ENCODE data around the gene ZNF740.

The ZNF740 gene

DNA sequence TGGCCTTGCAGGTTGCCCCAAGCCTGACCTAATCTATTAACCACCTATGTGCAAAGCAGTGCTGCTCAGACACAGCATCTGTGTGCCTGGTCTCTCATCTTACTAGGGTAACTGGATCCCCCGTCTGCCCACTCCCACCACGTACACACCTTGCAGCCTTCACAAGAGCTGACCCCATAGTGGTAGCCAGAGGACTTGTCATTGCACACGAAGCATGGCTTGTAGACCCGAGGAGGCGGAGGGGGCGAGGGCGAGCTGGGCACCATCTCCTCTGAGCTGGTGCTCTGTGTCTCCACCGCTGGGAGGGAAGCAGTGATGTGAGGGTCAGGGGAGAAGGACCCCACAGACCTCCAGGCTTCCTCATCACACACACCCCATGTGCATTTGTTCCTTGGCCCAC, 35.0 kb downstream of the ZNF740 start:
- DNase-seq = no peak

DNA sequence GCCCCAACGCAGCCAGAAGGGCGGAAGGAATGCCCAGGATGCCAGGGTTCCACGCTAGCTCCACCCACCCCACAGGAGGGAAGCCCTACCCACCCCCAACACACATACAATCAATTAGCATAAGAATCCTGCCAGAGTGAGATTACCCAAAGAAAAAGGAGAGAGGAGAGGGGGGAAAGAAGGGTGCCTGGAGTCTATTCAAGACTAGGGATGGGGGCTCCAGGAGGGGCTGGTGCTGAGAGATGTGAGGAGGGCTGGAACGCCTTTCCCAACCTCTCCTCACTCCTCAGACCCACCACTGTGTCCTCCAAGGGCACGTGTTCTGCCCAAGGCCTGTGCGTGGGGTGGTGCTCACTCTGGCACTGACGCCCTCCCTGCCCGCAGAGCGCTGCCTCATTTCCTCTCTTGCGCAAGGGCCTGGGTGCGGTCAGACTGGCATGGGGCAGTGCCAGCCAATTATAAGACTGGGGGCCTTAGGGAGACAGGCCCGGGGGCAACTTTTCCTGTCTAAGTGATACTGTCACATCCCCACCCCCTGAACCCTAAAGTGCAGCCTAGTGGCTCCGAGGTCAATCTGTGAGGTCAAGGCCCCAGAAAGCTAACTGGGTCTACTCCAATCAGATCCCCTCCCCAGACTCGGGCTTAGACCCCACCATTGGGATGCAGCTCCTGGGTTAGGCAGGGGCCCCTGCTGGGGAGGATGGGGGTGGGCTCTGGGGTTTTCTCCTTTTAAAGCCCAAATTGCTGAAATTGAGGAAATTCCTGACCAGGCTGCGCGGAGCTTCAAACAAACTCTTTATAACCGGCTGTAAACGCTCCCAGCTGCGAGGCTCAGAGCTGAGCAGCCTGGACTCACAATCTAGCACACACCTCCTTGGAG, 36.8 kb downstream of the ZNF740 start:
- DNase-seq = no peak

DNA sequence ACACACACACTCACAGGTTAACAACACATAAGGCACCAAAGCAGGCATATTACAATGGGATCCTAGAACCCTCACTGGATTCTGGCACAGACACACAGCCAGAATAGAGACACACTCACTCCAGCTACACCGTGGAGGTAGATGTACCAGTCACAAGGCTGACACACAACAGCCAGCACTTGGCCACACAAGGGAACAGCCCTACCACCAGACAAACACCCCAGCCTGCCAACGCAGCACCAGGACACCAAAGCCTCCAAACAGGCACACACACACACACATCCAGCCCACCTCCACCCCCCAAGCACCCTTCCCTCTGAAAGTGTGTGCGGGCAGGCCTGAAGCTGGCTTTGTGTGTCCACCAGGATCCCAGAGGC, 37.4 kb downstream of the ZNF740 start:
- no peak for DNase-seq

DNA sequence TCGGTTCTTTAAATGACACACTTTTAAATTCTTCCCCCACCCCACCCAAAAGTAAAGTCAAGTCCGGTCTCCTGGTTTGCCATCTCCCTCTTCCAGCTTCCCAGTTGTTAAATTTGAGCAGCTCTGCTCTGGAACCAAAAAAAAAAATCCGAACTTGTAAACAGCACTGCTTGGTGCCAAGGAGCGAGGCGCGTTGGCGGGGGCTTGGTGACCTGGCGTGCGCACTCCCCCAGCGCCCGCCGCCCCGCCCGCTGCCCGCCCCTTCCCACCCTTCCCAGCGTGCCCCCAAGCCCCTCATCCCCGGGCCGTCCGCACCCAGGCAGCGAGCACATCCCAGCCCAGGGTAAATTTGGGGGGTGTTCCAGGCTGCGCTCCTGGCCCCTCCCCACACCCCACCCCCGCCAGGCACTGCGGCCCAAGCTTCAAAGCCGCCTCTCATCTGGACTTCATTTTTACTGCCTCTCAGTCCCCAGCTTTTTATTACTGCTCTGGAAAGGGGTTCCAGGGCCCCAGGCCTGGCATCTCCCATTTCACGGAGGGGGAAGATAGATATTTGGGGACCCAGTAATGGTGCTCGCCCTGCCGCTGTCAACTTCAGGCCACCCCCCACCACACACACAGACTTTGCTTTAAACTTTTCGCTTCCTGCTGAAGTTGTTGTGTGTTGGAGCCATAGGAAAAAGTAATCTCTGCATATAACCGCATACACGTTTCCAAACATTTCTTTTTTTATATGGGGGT, 38.2 kb downstream of the ZNF740 start:
- no peak for DNase-seq

DNA sequence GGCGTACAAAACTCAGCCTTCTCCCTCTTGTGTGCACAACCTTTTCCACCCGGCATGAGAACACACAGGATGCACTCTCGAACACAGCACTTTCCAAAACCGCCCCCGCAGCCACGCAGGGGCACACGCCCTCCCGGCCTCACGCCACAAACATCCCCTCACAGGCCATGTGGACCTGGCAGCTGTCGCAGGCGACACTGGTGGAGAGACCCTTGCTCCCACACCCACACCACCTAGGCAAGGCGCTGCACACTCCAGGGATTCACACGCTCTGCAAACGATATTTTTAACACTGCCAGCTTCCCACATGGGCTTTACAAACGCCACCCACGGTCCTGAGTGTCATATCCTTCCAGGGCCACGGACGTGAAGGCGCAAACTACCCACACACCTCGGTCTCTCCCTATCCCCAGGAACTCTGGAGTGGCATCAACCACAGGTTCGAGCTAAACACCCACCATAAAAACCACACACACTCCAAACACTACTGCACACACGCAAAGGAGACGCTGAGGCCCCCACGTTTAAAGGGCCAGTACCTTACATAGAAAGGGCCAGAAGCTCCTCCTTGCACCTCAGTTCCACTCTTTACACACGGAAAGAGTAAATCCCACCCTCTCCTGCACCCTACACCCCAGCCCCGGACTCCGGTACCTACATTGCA, 38.9 kb downstream of the ZNF740 start:
- peak; percentile 52 for DNase-seq

DNA sequence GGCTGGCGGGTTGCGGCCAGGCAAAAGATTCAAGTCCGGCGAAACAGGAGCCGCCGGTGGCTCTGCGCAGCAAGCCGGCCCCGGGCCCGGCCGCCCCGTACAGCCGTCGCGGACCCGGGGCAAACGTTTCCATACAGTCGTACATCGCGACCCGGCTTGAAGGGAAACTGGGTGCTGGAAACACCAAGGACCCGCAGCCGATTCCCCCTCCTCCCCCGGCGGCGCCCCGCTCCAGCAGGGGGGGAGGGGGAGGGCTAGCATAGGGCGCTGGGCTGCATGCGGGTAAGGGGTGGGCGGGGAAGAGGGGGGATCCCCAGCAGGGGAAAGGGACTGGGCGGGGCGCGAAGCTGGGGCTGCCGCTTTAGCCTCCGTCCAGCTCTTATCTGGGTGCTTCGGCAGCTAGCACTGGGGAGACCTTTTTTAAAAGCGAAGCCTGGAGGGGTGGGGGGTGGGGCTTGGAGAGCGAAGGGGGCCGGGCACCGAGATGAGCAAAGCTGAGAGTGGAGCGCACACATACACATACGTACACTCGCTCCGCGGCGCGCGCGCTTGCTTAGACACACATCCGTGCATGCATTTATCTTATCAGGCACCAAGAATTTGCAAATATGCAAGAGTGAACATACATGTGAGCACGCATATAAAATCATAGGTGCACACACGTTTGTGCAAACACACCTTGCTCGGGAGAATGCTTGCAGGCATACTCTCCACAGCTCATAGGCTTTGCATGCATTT, 39.6 kb downstream of the ZNF740 start:
- DNase-seq = peak; percentile 61

DNA sequence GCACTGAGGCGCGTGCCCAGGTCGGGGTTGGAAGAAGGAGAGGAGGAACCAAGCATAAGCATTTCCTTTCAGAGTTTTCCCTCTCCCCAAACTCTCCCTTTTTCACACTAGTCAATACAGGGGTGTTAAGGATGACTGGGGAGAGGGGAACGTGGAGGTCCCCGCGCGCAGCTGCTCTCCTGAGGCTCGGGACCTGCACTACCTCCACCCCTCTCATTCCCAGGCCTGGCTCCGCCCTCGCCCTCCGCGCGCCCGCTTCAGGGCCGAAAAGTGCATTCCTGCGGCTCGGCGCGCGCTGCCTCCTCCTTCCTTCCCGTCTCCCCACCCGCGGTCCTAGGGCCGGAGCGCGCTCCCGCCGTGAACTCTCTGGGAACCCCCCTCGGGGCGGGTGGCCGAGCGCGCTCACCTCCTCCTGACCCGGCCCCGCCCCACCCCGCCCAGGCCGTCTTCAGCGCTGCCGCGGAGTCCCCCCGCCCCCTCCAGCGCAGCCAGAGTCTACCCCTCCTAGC, 40.2 kb downstream of the ZNF740 start:
- peak; percentile 58 for DNase-seq

DNA sequence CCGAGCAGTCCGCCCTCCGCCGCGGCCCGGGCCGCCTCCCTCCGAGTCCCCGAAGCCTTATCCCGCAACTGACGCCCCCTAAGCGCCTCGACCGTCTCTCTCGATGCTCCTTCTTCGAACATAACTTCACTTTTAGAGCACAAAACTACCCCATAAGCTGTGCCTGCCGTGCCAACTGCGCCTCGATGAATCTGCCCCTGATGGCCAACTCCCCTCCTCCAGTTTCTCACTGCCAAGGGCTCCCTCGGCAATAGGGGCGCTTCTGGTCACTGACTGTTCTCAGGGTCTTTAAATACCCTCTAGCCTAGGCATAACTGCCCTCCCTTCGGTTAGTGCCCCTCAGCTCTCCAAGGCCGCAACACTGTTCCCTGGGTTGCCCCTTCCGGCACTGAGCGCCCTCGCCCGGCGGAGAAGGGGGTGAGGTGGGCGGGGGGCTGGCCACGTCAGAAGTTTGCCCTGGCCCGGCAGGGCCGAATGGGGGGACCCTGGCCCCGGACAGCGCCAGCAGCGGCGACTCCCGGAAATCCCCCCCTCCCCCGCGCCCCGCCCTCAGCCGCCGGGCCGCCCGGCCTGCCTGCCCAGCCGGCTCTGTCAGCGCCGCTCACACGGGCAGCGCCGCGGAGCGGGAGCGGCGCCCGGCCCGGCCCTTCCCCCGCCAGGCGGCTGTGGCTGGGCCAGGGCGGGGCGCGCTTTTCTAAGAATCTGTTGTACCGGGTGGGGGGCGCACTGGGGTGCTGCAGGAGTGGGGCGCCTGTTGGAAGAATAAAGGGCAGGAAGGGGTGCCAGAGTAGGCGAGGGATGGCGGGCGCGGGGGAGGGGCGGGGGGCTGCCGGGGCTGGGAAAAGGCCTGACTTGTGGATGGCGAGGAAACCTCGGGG, 40.9 kb downstream of the ZNF740 start:
- no peak for DNase-seq

DNA sequence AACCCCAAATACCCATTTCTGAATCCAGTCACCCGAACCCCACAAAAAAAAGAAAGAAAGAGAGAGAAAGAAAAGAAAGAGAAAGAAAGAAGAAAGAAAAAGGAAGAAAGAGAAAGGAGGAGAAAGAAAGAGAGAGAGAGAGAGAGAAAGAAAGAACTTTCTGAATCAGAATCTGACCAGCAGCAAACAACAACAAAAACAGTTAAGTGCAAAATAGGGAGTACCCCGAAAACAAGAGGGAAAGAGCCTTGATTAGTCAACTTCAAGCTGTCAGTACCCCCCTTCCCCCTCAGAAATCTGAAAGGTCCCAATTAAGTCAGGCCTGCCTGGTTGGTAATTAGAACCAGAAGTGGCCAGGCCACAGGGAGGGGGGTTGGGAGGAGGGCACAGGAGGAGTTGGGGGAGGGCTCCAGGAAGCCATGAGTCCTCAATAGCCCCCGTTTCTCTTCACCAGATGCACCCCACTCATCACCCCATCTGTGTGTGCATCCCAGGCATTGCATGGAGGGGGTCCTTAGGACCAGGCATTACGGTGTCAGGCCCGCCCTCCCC, 41.7 kb downstream of the ZNF740 start:
- DNase-seq = no peak

DNA sequence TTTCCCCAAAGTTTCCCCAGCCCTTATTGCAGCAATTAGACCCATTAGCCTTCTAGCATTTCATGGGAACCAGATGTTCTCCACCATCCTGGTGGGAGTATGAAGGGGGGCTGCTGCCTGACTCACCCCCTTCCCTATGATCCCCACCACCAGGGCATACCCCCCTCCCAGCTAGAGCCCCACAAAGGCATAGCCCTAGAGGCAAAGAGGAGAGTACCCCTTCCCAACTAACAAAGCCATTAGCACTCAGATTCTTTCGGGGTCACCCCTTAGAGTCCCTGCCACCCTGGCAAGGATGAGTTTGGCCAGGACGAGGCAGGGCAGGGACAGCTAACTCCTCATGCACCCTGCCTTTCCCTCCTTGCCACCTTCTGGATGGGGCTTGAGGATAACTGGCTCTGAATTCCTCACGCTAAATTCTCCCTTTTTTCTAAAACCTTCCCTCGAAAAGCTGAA, 42.3 kb downstream of the ZNF740 start:
- DNase-seq = no peak

DNA sequence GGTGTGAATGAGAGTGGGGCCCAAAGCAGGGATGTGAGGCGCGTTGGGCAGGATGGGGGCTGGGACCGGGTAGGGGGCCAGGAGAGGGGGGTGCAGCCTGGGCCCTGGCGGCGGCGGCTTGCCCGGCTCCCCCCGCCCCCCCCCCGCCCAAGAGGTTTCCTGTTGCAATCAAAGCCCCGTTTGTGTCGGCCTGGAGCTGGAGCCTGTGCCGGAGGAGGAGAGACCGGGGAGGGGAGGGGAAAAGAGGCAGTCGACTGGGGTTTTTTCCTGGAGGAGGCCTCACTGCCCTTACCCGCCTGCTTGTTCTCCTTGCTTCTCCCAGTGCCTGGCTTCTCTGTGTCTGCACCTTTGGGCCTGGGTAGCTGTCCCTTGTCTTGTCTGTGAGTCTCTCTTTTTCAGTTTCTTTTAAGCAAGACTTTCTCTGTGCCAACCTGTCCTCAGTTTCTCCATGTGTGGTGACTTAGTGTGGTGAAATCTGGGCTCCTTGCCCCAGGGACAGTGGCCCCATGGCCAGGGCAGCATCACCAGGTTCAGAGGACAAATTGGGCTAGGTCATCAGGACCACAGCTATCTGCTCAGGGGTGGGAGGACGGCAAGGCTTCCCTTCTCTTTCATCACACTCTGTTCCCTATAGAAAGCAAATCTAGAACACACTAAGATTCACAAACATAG, 43.0 kb downstream of the ZNF740 start:
- no peak for DNase-seq

DNA sequence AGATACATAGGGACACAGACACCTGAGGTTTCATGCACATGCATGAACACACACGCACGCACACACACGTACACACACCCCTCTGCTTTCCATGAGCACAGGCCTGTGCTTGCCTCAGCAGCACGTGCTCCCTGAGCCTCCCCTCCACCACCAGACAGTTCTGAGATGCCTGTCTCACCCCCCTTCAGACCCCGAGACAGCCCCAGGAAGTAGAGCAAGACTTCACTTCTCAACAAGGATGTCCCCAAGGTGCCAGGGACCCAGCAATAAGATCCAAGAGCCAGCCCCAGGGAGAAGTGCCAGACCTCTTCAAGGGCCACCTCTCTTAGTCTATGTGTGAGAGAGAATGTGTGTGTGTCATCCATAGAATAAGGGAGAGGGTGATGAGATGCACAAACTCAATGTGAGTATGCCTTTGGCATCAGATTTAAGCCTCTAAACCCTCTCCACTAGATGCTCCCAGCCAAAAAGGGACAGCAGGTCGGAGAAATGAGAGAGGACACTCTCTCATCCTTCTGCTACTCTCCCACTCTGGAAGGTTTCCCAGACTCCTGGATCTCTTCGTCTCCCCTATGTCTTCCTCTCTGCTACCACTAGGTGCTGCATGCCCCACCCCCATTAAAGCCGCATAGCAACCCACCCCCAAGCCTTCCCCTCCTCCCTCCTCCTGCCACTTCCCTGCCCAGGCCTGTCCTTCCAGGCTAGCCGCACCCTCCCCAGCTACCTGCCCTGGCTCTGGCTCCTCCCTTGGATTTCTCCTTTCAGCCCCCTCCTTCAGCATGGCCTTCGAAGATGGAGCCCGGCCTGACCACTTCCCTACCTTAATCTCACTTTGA, 43.8 kb downstream of the ZNF740 start:
- no peak for DNase-seq

DNA sequence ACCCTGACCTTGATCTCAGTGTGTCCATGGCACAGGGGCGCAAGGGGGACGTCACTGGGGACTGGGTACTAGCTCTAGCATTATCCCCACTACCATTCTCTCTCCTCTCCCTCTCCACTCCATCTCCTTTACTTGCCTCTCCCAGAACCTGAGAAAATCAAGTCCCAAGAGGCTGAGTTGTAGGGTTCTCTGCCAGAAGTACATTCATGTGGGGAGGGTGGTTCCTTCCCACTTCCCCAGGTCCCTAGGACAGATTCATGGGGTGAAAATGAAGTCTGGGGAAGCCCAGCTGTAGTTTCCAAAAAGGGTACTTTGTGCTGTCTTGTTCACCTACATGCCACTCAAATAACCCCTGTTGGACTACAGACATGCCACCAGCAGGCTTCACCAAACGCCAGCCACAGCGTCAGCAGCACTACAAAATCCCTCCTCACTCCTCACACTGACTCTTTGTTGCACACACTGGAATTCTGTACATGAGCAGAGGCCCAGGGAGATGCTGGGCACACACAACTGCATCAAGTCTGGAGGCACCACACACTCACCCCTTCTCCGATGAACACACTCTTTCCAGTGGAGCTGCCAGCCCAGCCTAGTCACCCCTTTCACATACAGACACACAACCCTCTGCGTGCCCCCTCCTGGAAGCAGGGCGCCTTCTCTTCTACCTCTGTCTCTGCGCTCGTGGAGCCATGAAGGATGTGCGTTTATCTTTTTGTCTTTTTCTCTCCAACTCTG, 44.5 kb downstream of the ZNF740 start:
- no peak for DNase-seq

DNA sequence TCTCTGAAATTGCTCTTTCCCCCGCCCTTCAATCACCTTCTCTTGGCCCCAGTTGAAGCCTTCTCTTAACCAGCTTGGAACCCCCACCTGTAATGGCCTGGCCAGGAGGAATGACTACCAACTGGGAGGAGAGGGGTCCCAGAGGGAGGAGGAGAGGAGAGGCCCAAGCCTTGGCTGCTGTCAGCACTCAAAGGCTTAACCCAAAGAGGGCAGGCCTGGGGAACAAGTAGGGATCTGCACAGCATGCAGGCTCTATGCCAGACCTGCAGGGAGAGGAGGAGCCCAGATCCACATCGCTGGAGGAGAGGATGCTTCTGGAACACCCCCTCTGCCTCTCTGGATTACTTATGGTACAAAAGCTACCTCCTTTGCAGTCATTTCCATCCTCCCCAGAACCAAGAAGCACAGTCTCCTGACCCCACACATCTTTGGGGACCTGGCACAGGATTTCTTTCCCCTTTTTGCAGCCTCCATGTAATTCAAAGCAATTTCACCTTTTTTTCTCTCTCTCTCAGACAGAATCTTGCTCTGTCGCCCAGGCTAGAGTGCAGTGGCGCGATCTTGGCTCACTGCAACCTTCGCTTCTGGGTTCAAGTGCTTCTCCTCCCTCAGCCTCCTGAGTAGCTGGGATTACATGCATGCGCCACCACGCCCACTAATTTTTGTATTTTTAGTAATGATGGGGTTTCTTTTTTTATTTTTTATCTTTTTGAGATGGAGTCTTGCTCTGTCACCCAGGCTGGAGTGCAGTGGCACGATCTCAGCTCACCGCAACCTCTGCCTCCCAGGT, 45.3 kb downstream of the ZNF740 start:
- DNase-seq = no peak

DNA sequence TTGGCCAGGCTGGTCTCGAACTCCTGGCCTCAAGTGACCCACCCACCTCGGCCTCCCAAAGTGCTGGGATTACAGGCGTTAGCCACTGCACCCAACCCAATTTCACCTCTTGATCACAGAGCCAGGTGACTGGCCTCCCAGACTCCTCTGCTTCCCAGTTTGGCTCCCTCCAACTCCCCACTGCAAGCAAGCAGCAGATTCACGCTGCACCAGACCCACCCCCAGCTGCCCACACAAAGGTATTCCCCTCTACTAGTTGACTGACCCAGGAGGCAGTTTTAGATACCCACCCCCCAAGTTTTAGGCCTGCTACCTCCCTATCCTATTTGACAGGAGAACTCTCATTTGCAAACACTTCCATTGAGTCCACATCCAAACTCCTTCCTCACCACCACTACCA, 46.3 kb downstream of the ZNF740 start:
- no peak for DNase-seq

DNA sequence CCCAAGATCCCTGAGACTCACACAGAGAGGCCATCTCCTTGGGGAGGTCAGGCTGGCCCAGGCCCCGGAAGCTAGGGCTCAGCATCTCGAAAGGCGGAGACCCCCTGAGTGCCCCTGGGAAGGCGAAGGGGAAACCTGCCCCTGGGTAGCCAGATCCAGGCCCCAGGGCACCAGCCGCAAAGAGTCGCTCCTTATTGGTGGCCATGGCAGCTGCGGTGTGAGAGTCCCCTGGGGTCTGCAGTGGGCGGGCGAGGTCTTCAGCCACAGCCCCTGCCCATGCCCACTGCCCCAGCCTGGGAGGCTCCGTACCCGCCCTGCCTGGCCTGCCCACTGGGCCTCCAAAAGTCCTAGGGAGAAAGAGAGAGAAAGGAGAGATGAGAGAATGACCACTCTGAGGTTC, 46.8 kb downstream of the ZNF740 start:
- no peak for DNase-seq

DNA sequence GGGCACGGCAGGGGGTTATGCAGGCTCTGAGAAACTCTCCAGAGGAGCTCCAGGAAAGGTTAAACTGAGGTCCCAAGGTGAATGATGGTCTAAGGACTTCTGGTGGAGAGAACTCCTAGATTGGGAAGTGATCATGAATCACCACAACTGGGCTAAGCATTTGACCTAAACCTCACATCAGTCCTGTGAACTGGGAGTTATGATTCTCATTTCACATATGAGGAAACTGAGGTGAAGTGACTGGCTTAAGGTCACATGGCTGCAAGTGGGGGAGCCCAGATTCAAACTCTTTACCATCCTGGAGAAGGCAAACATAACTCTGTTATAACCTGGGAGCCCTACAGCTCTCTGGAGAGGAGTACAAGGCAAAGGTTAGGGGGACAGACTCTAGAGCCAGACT, 47.3 kb downstream of the ZNF740 start:
- DNase-seq = no peak

DNA sequence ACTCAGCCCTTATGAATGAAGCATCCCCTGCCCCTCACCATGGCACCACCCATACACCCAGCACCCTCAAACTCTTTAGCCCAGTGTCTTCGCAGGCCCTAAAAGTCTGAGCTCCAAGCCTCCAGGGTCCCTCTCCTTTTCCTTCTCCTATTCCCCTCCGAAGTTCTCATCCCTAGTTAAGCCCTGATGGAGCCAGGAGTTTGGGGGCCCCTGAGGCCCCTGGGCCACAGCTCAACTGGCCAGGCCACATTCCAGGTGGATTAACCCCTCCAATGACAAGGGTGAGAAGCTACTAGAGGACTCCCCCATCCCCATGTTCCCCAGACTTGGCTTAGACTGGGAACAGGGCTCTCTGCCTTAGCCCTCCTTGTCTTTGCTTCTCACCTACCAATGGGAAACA, 48.9 kb downstream of the ZNF740 start:
- DNase-seq = no peak

Measured in activated CD4-positive, alpha-beta T cell treated with anti-CD3 and anti-CD28 coated beads for 1 hour (primary cell).